Posterior cingulate gyrus (tissue), 11 donors: ENCODE results near the gene NACAD.

ENCODE experiments used
- DNase-seq, 10 donors: peaks; one replicate each; pipeline versions ENCODE4 v3.0.0 to v3.0.0-alpha.2; 2020 to 2021; ENCODE audit warnings: mixed read lengths in 3 of 10
- intact Hi-C: fragments of 100-400 bp; cut with DNase I; formaldehyde crosslinking; loops from one replicate; pipeline ENCODE4 v1.15.1; 2023

Gene NACAD

GRCh38 chr7:45099891-45100760, 11.4 kb upstream of the NACAD start:
- intact Hi-C loops, result no loop called here
- peak in 1 of 10 donors; percentile 25 for DNase-seq

GRCh38 chr7:45098983-45099839, 10.4 kb upstream of the NACAD start:
- peak in 1 of 10 donors; percentile 60 for DNase-seq
- intact Hi-C loops, result no loop called here

- intact Hi-C loops, result no loop called here
- DNase-seq, result no peak
Observed at GRCh38 chr7:45092931-45093235, 4.1 kb upstream of the NACAD start.

- no peak for DNase-seq
- intact Hi-C loops, result no loop called here
Observed at GRCh38 chr7:45092100-45092930, 3.5 kb upstream of the NACAD start.

- intact Hi-C loops, result loop anchor here (5.0 to 10.0 kb wide), 2 partner anchors 45 to 87 kb away; partner anchors contain the start of gene CCM2
- peak; percentile 93 to 100 (median 98) for DNase-seq
Observed at GRCh38 chr7:45089341-45089891, 647 bp upstream of the NACAD start.

GRCh38 chr7:45088146-45088701, 545 bp downstream of the NACAD start:
- peak in 3 of 10 donors; percentile 76 to 87 (median 86) for DNase-seq
- intact Hi-C loops, result loop anchor here (5.0 to 10.0 kb wide), 2 partner anchors 47 to 86 kb away; partner anchors contain the start of gene CCM2

- peak in 2 of 10 donors; percentile 75 to 80 for DNase-seq
- intact Hi-C loops, result loop anchor here (5.0 to 10.0 kb wide), 2 partner anchors 47 to 85 kb away; partner anchors contain the start of gene CCM2
Observed at GRCh38 chr7:45087301-45088145, 1.2 kb downstream of the NACAD start.

GRCh38 chr7:45086331-45087065, 2.3 kb downstream of the NACAD start:
- DNase-seq, result peak; percentile 61 to 96 (median 80)

GRCh38 chr7:45085619-45086200, 3.1 kb downstream of the NACAD start:
- DNase-seq, result peak in 2 of 10 donors; percentile 76 to 82

More at GRCh38 chr7:45086331-45087065, 2.3 kb downstream of the NACAD start:
- intact Hi-C loops, result loop anchor here (5.0 to 10.0 kb wide), 2 partner anchors 48 to 84 kb away; partner anchors contain the start of gene CCM2

GRCh38 chr7:45084901-45085618, 3.7 kb downstream of the NACAD start:
- intact Hi-C loops, result loop anchor here (5.0 to 10.0 kb wide), 2 partner anchors 50 to 83 kb away; partner anchors contain the start of gene CCM2
- DNase-seq, result peak in 2 of 10 donors; percentile 80 to 83

More at GRCh38 chr7:45085619-45086200, 3.1 kb downstream of the NACAD start:
- intact Hi-C loops, result loop anchor here (5.0 to 10.0 kb wide), 2 partner anchors 49 to 83 kb away; partner anchors contain the start of gene CCM2

- intact Hi-C loops, result loop anchor here (10.0 kb wide), 1 partner anchor 50 kb away; no protein-coding TSS in a partner anchor
- no peak for DNase-seq
Observed at GRCh38 chr7:45084336-45084735, 4.4 kb downstream of the NACAD start.

GRCh38 chr7:45082831-45083331, 5.9 kb downstream of the NACAD start:
- DNase-seq, result peak in 2 of 10 donors; percentile 78 to 84
- intact Hi-C loops, result loop anchor here (10.0 kb wide), 1 partner anchor 52 kb away; no protein-coding TSS in a partner anchor

- peak in 9 of 10 donors; percentile 56 to 96 (median 75) for DNase-seq
Observed at GRCh38 chr7:45082031-45082830, 6.5 kb downstream of the NACAD start.

GRCh38 chr7:45081670-45081974, 7.1 kb downstream of the NACAD start:
- no peak for DNase-seq
- intact Hi-C loops, result loop anchor here (10.0 kb wide), 1 partner anchor 53 kb away; no protein-coding TSS in a partner anchor

More at GRCh38 chr7:45082031-45082830, 6.5 kb downstream of the NACAD start:
- intact Hi-C loops, result loop anchor here (10.0 kb wide), 1 partner anchor 53 kb away; no protein-coding TSS in a partner anchor
